ENCODE measurements around the gene ZMAT3. TPM values are rescaled to one million over a fixed set of nuclear protein-coding genes. Genes with fewer than 3 reads are reported as not detected.

ZMAT3 gene
- total and polyA plus RNA-seq, 2 of the 8 experiments (the other 6 are each of a cell fraction or from before 2014, with no cell fraction given) = 5.0 to 9.2 TPM

DNA sequence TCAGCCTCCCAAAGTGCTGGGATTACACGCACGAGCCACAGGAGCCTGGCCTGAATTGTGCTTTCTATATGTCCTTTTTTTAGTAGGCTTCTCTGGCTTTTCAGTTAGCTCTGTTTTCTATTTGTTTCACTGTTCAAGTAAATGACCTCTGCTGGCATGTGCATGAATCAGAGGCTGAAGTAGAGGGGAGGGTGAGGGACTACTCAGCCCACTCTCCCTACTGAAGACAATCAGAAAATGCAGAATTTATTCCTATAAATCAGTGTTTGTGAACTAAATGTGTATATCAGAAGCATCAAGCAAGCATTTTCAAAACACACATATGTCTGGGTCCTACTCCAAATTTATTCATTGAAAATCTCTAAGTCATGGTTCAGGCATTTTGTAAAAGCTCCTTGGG, 45.0 kb downstream of the ZMAT3 start (continued):
- TF ChIP-seq RNF2 (IDR thresholded peaks at IDR 0.05; ENCODE audit: borderline replicate concordance, low read depth, low read length, missing control alignments, poor library complexity, severe bottlenecking) = no peak
- TF ChIP-seq BCL11A (IDR thresholded peaks at IDR 0.05; ENCODE audit: low read depth in 2 of 2, low read length in 2 of 2) = no peak
- TF ChIP-seq BRCA1 (IDR thresholded peaks at IDR 0.05; ENCODE audit: low read depth, low read length) = no peak
- TF ChIP-seq EGR1 (IDR thresholded peaks at IDR 0.05; ENCODE audit: borderline replicate concordance, low read depth, low read length) = no peak
